CD14-positive monocyte (primary cell): ENCODE results near the gene INPP1. TPM values are rescaled to one million over a fixed set of nuclear protein-coding genes. Genes with fewer than 3 reads are reported as not detected.
A peak's percentile ranks its signal among the peaks of the same experiment; 100 is the strongest.

Experiments
- DNase-seq, 3 donors: peaks; one replicate each; pipeline ENCODE4 v3.0.0-alpha.2; 2011 to 2022
- H2AFZ ChIP-seq: 2 replicates; pipeline ENCODE4 v1.6.0; 2012; ENCODE audit warnings: mild to moderate bottlenecking, low read depth, low read length, inconsistent platforms; ENCODE audit not compliant: insufficient read depth, poor library complexity, severe bottlenecking
- H3K27ac ChIP-seq, 2 donors: 1 replicate in 1 of 2; 2 replicates in 1 of 2; pipeline ENCODE4 v1.5.1; 2012 to 2013; ENCODE audit warnings: low read length in 2 of 2, control low read depth in 1 of 2, inconsistent platforms in 1 of 2, low read depth in 1 of 2, mild to moderate bottlenecking in 1 of 2
- H3K27me3 ChIP-seq, 2 donors: one replicate each; pipeline versions ENCODE4 v1.6.0 to v1.6.1; 2011 to 2013; ENCODE audit warnings: low read length in 2 of 2; ENCODE audit not compliant: control insufficient read depth in 2 of 2, insufficient read depth in 2 of 2
- H3K36me3 ChIP-seq, 2 donors: replicated peaks in 1 of 2; 1 replicate in 1 of 2; 2 replicates in 1 of 2; pipeline versions ENCODE4 v1.5.1 to v1.6.1; 2012 to 2013; ENCODE audit warnings: low read length in 2 of 2, control low read depth in 1 of 2, inconsistent platforms in 1 of 2, mild to moderate bottlenecking in 1 of 2; ENCODE audit not compliant: insufficient read depth in 2 of 2, control insufficient read depth in 1 of 2
- H3K4me1 ChIP-seq, 2 donors: 1 replicate in 1 of 2; 2 replicates in 1 of 2; pipeline versions ENCODE4 v1.5.1 to v1.6.1; 2012 to 2013; ENCODE audit warnings: low read length in 2 of 2, control low read depth in 1 of 2, inconsistent platforms in 1 of 2, mild to moderate bottlenecking in 1 of 2, moderate library complexity in 1 of 2; ENCODE audit not compliant: insufficient read depth in 2 of 2, control insufficient read depth in 1 of 2
- H3K4me2 ChIP-seq: replicated peaks from 2 replicates; pipeline ENCODE3; 2012; ENCODE audit warnings: low read length, moderate library complexity, mild to moderate bottlenecking; ENCODE audit not compliant: poor library complexity, severe bottlenecking; ENCODE audit errors: extremely low read depth
- H3K4me3 ChIP-seq, 3 experiments: fragments of 200-600 bp in 1 of 3; sonication (generic) in 1 of 3; replicated peaks in 1 of 3; 1 replicate in 2 of 3; 2 replicates in 1 of 3; pipeline ENCODE4 v1.5.1; 2011 to 2013; ENCODE audit warnings: low read length in 3 of 3, mild to moderate bottlenecking in 3 of 3, control low read depth in 2 of 3, low read depth in 2 of 3, inconsistent platforms in 1 of 3, moderate library complexity in 1 of 3
- H3K79me2 ChIP-seq: 2 replicates; pipeline ENCODE4 v1.6.0; 2012; ENCODE audit warnings: mild to moderate bottlenecking, control low read depth, inconsistent platforms, low read length, moderate library complexity; ENCODE audit not compliant: insufficient read depth
- H3K9ac ChIP-seq: 2 replicates; pipeline ENCODE4 v1.6.0; 2017; ENCODE audit warnings: low read length, mild to moderate bottlenecking; ENCODE audit not compliant: insufficient read depth, poor library complexity, severe bottlenecking
- H3K9me3 ChIP-seq, 2 donors: replicated peaks in 1 of 2; 1 replicate in 1 of 2; 2 replicates in 1 of 2; pipeline versions ENCODE4 v1.5.1 to v1.6.1; 2012 to 2013; ENCODE audit warnings: low read length in 2 of 2, control low read depth in 1 of 2; ENCODE audit not compliant: control insufficient read depth in 1 of 2, insufficient read depth in 1 of 2
- H4K20me1 ChIP-seq: 2 replicates; pipeline ENCODE4 v1.6.0; 2012; ENCODE audit warnings: mild to moderate bottlenecking, low read length, control low read depth, moderate library complexity; ENCODE audit not compliant: insufficient read depth
- H3K27ac Mint-ChIP-seq, 7 donors: one replicate each; pipeline ENCODE4 v1.8.0; 2020; ENCODE audit warnings: mild to moderate bottlenecking in 7 of 7, mixed read lengths in 7 of 7, moderate library complexity in 6 of 7, inconsistent platforms in 2 of 7
- H3K27me3 Mint-ChIP-seq, 3 donors: one replicate each; pipeline ENCODE4 v1.8.0; 2021 to 2022; ENCODE audit warnings: low read depth in 3 of 3, mild to moderate bottlenecking in 3 of 3, mixed read lengths in 3 of 3, moderate library complexity in 3 of 3, inconsistent platforms in 1 of 3
- H3K36me3 Mint-ChIP-seq, 2 donors: one replicate each; pipeline ENCODE4 v1.8.0; 2020; ENCODE audit warnings: mixed read lengths in 2 of 2, inconsistent platforms in 1 of 2, mild to moderate bottlenecking in 1 of 2
- H3K4me1 Mint-ChIP-seq: one replicate; pipeline ENCODE4 v1.8.0; 2020; ENCODE audit warnings: mild to moderate bottlenecking, mixed read lengths
- H3K4me3 Mint-ChIP-seq, 2 donors: one replicate each; pipeline ENCODE4 v1.8.0; 2020; ENCODE audit warnings: mild to moderate bottlenecking in 2 of 2, mixed read lengths in 2 of 2, moderate library complexity in 1 of 2
- H3K9me3 Mint-ChIP-seq, 7 donors: one replicate each; pipeline ENCODE4 v1.8.0; 2020 to 2022; ENCODE audit warnings: mixed read lengths in 7 of 7, mild to moderate bottlenecking in 6 of 7, moderate library complexity in 6 of 7, inconsistent platforms in 2 of 7
- CTCF ChIP-seq: fragments of 200-600 bp; IDR thresholded peaks from one replicate; pipeline ENCODE4 v1.8.0; 2022; ENCODE audit warnings: antibody characterized with exemption, mild to moderate bottlenecking
- WGBS: methylation state at CpG from one replicate; pipeline ENCODE4 v1.1.5; 2013; ENCODE audit warnings: missing lambda C conversion rate; ENCODE audit not compliant: insufficient coverage; 5-methylcytosine and 5-hydroxymethylcytosine counted together
- intact Hi-C, 2 donors: fragments of 100-400 bp; cut with micrococcal nuclease; formaldehyde crosslinking; loops; one replicate each; pipeline versions ENCODE4 v1.15.0 to v1.15.1; 2023
- polyA plus RNA-seq, 3 donors: library from polyadenylated mRNA; depleted of rRNA in 1 of 3; unstranded in 2 of 3; stranded (reverse) in 1 of 3; fragments of 300-500 nt in 2 of 3; fragments of >200 nt in 1 of 3; fragmentation: Illumina TruSeq in 2 of 3; gene quantifications; 1 replicate in 2 of 3; 2 replicates in 1 of 3; pipeline ENCODE4 v1.2.3, GENCODE V29; 2012 to 2021

Gene INPP1
- polyA plus RNA-seq, 3 donors, result 8.9 to 17.8 (median 13.3) TPM

DNA sequence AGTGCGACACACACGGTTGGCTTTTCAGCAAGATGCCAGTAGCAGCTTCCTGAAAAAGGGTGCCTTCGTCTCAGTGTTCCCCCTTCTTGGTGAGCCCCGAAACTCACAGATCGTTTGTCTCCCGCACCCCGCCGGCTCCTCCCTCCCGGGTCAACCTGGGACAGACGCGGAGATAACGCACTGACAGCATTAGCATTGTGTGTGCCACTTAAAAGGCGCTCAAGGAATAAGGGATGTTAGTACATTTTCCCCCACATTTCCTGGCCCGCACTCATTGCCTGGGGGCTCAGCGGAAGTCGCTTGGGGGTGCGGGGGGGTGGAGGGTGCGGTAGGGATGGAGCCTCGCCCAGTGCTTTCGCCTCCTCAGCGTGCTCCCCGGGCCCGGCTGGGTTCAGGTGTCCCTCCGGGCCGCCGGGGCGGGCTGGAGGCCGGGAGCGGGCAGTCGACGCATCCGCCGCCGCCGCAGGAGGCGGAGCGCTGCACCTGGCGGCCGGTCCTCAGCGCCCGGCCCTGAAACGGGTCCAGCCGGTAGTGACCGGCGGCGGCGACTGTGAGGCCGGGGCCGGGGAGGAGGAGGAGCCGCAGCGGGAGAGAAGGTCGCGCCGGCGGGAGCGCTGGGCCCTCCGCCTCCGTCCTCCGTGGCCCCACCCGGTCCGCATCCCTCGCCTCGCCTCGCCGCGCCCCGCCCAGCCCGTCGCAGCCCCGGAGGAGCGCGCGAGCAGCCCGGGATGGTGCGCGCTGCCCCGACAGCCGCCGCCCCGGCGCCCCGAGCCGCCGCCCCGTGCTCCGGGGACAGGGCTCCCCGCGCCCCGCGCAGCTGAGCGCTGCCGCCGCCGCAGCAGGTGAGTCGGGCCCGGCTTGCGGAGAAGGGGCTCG is 64.5 kb downstream of the INPP1 start, which contains the start of gene MFSD6:
Gene MFSD6 (plus strand): TSS at position 694 of the 876 bp plus-strand sequence. CDS start 27,675 bp downstream, outside the sequence.
- Histone ChIP-seq H3K4me3 (peak within 1 kb of the TSS; percentile 58 to 91 (median 83)), H3K27ac (peak within 1 kb of the TSS; percentile 62 to 93), H3K27me3 (no peaks in the 10 kb centered on the region), H3K36me3 (no peaks in the 10 kb centered on the region), H3K4me1 (peaks cover 38 to 55% of the 10 kb centered on the region in 2 donors), H3K9me3 (no peaks in the 10 kb centered on the region), H4K20me1 (no peaks in the 10 kb centered on the region), H3K79me2 (peaks cover 36% of the 10 kb centered on the region), H3K9ac (peak within 1 kb of the TSS; percentile 84), H2AFZ (peak within 1 kb of the TSS; percentile 91), H3K4me2 (peak within 1 kb of the TSS; percentile 86)
- peaks cover 0 to 2% of the 10 kb centered on the region in 2 donors for H3K36me3 Mint-ChIP-seq
- no peak for TF ChIP-seq CTCF
- peaks cover 31% of the 10 kb centered on the region for H3K4me1 Mint-ChIP-seq
- H3K9me3 Mint-ChIP-seq, result no peaks in the 10 kb centered on the region
- peak in 2 of 3 donors; percentile 21 to 27 for DNase-seq
- H3K4me3 Mint-ChIP-seq, result peak within 1 kb of the TSS; percentile 82 to 89
- peaks cover 1 to 7% (median 5%) of the 10 kb centered on the region in 3 donors for H3K27me3 Mint-ChIP-seq
- WGBS, result under 1% methylated on average over 90 of the region's 98 CpGs
- intact Hi-C loops, result no loop called here
- peak within 1 kb of the TSS; percentile 73 to 91 (median 79) for H3K27ac Mint-ChIP-seq

- Histone ChIP-seq H3K27ac (peak overlapping the region; percentile 62 to 93), H3K79me2 (peaks cover 44% of the 10 kb centered on the region), H3K27me3 (no peaks in the 10 kb centered on the region), H2AFZ (peak overlapping the region; percentile 91), H3K9me3 (no peaks in the 10 kb centered on the region), H3K4me2 (peak overlapping the region; percentile 86), H3K9ac (peak overlapping the region; percentile 84), H4K20me1 (peaks cover 6% of the 10 kb centered on the region), H3K36me3 (no peaks in the 10 kb centered on the region), H3K4me1 (peaks cover 41 to 63% of the 10 kb centered on the region in 2 donors), H3K4me3 (peak overlapping the region; percentile 58 to 91 (median 83))
- Mint-ChIP-seq H3K4me3 (peak overlapping the region; percentile 82 to 89), H3K9me3 (no peaks in the 10 kb centered on the region), H3K27ac (peak overlapping the region; percentile 73 to 91 (median 79)), H3K36me3 (peaks cover 0 to 3% of the 10 kb centered on the region in 2 donors), H3K27me3 (peaks cover 1 to 7% (median 5%) of the 10 kb centered on the region in 3 donors), H3K4me1 (peaks cover 39% of the 10 kb centered on the region)
- WGBS, result 0% methylated on average over 25 of the region's 54 CpGs
- DNase-seq, result peak; percentile 70 to 78 (median 77)
- intact Hi-C loops, result no loop called here
- TF ChIP-seq CTCF, result no peak
Measured at GRCh38 chr2:190408538-190409271, 65.3 kb downstream of the INPP1 start.
